Breast epithelium (tissue), 4 donors: ENCODE data around the gene ORC1. TPM values are rescaled to one million over a fixed set of nuclear protein-coding genes. Genes with fewer than 3 reads are reported as not detected.

Source experiments
- DNase-seq, 2 donors: peaks; one replicate each; pipeline ENCODE4 v3.0.0-alpha.2; 2019; ENCODE audit warnings: low spot score in 2 of 2
- H3K27ac ChIP-seq, 2 donors: fragments of 200-600 bp; sonication (generic) in 1 of 2; one replicate each; pipeline ENCODE4 v1.5.1; 2016 to 2019; ENCODE audit warnings: mild to moderate bottlenecking in 1 of 2
- H3K27me3 ChIP-seq, 2 donors: fragments of 200-600 bp; sonication (generic) in 1 of 2; one replicate each; pipeline versions ENCODE4 v1.5.1 to v1.6.0; 2017 to 2019; ENCODE audit warnings: control low read depth in 1 of 2, mild to moderate bottlenecking in 1 of 2
- H3K36me3 ChIP-seq: fragments of 200-600 bp; one replicate; pipeline ENCODE4 v1.5.1; 2019
- H3K4me1 ChIP-seq, 2 donors: fragments of 200-600 bp; sonication (generic); one replicate each; pipeline ENCODE4 v1.5.1; 2016 to 2019; ENCODE audit warnings: control low read depth in 1 of 2
- H3K4me3 ChIP-seq, 3 donors: fragments of 200-600 bp; sonication (generic); 1 replicate in 2 of 3; 2 replicates in 1 of 3; pipeline ENCODE4 v1.5.1; 2016 to 2019; ENCODE audit warnings: mild to moderate bottlenecking in 3 of 3, moderate library complexity in 2 of 3
- H3K9me3 ChIP-seq, 2 donors: fragments of 200-600 bp; sonication (generic) in 1 of 2; one replicate each; pipeline ENCODE4 v1.5.1; 2016 to 2019; ENCODE audit warnings: control low read depth in 1 of 2
- POLR2A ChIP-seq: fragments of 450-650 bp; IDR thresholded peaks from one replicate; pipeline ENCODE4 v1.6.1; 2016; ENCODE audit warnings: antibody characterized with exemption, mild to moderate bottlenecking, moderate library complexity
- POLR2AphosphoS5 ChIP-seq, 3 donors: sonication (generic); formaldehyde crosslinking; IDR thresholded peaks; one replicate each; pipeline ENCODE4 v1.6.1; 2017; ENCODE audit warnings: antibody characterized with exemption in 3 of 3
- intact Hi-C: fragments of 100-400 bp; cut with DNase I; formaldehyde crosslinking; loops from one replicate; pipeline ENCODE4 v1.15.1; 2023; ENCODE audit warnings: low total_unique reads
- total RNA-seq, 3 donors: library from RNA; depleted of rRNA; stranded (reverse); fragments of >200 nt; gene quantifications; one replicate each; pipeline ENCODE4 v1.1.0, GENCODE V29; 2016
- TF ChIP-seq, protein P1 (sequence below), 3 donors: fragments of 450-650 bp; IDR thresholded peaks; one replicate each; pipeline ENCODE4 v1.5.1; 2016 to 2017; ENCODE audit warnings: antibody characterized with exemption in 3 of 3, mild to moderate bottlenecking in 3 of 3, moderate library complexity in 3 of 3

Gene ORC1
- total RNA-seq, 3 donors from 2014 or later, result 0.33 to 0.96 (median 0.73) TPM

DNA sequence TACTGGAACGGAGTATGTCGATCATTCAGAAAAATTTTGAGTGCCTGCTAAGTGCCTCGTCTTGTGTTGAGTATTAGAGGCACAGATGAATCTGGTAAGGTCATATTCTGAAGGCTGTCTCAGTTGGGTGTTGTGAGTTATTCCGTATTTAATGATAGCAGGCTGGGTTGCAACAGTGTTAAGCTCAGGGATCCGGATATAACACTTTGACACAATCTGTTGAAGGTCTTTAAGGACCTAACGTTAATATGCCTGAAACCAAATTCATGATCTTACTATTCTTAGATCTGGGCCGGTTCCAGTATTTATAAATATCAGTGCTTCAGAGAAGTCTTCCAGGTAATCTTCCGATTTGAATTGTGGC lies 734 bp upstream of the ORC1 start:
- Histone ChIP-seq H3K27ac (peak overlapping the region; percentile 97), H3K27me3 (no peaks in the 10 kb centered on the region), H3K4me3 (peak overlapping the region; percentile 76 to 92 (median 90)), H3K36me3 (peaks cover 4% of the 10 kb centered on the region), H3K4me1 (peaks cover 0 to 14% of the 10 kb centered on the region in 2 donors), H3K9me3 (no peaks in the 10 kb centered on the region)
- intact Hi-C loops, result no loop called here
- DNase-seq, result no peak
- no peak for TF ChIP-seq POLR2A
- TF ChIP-seq, protein P1, sequence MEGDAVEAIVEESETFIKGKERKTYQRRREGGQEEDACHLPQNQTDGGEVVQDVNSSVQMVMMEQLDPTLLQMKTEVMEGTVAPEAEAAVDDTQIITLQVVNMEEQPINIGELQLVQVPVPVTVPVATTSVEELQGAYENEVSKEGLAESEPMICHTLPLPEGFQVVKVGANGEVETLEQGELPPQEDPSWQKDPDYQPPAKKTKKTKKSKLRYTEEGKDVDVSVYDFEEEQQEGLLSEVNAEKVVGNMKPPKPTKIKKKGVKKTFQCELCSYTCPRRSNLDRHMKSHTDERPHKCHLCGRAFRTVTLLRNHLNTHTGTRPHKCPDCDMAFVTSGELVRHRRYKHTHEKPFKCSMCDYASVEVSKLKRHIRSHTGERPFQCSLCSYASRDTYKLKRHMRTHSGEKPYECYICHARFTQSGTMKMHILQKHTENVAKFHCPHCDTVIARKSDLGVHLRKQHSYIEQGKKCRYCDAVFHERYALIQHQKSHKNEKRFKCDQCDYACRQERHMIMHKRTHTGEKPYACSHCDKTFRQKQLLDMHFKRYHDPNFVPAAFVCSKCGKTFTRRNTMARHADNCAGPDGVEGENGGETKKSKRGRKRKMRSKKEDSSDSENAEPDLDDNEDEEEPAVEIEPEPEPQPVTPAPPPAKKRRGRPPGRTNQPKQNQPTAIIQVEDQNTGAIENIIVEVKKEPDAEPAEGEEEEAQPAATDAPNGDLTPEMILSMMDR (IDR thresholded peaks at IDR 0.05), result peak in 1 of 3 donors; percentile 8

DNA sequence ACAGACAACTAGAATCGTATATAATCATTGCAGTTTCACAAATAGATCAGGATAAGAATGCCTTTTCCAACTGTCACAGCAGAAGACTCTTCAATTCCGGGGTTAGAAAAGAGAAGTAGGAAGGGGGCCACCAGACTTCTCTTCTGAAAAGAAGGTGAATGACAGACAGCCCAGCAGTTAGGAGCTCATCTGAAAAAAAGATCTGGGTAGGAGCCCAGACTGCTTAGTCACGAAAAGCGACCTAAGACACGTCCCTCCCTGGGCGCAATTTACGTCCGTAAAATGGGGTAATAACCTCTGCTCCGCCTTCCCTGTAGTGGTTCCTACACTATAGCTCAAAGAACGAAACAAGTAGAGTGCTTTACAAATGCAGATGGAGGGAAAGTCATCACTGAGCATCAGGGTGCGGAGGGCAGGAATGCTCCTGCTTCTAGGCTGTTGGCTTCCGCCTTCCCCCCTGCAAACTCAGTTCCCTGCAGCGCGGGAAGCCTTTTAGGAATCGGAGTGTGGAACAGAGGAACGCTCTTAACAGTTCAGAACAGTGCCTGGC lies 582 bp downstream of the ORC1 start:
- H3K36me3 ChIP-seq, result no peaks in the 10 kb centered on the region
- intact Hi-C loops, result no loop called here
- TF ChIP-seq POLR2A (no peak), POLR2AphosphoS5 (IDR thresholded peaks at IDR 0.05) (no peak)
- TF ChIP-seq, protein P1 (IDR thresholded peaks at IDR 0.05), result no peak
- no peaks in the 10 kb centered on the region for H3K9me3 ChIP-seq
- H3K27me3 ChIP-seq, result no peaks in the 10 kb centered on the region
- H3K27ac ChIP-seq, result peak overlapping the region; percentile 97
- H3K4me1 ChIP-seq, result peaks cover 0 to 14% of the 10 kb centered on the region in 2 donors
- peak overlapping the region; percentile 76 to 92 (median 90) for H3K4me3 ChIP-seq
- DNase-seq, result no peak

DNA sequence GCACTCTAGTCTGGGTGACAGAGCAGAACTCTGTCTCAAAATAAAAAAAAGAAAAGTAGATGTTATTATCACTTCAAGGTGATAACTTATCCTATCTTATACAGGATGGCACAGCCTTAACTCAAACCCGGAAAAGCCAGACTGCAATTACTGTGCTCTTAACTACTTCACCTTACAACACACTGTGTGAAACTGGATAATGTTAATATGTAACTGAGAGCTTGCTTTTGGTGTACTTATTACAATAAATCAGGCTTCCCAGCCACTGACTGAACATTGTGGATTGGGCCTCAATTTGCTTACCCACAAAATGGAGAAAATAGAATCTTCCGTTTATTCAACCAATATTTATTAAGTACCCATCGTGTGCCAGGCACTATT lies 1.4 kb downstream of the ORC1 start:
- intact Hi-C loops, result no loop called here
- TF ChIP-seq, protein P1 (IDR thresholded peaks at IDR 0.05), result no peak
- TF ChIP-seq POLR2AphosphoS5 (IDR thresholded peaks at IDR 0.05), result no peak
- TF ChIP-seq POLR2A, result no peak
- Histone ChIP-seq H3K36me3 (no peaks in the 10 kb centered on the region), H3K4me1 (peaks cover 0 to 14% of the 10 kb centered on the region in 2 donors), H3K27ac (no peak overlapping the region), H3K4me3 (no peak overlapping the region), H3K9me3 (no peaks in the 10 kb centered on the region), H3K27me3 (no peaks in the 10 kb centered on the region)
- DNase-seq, result no peak

DNA sequence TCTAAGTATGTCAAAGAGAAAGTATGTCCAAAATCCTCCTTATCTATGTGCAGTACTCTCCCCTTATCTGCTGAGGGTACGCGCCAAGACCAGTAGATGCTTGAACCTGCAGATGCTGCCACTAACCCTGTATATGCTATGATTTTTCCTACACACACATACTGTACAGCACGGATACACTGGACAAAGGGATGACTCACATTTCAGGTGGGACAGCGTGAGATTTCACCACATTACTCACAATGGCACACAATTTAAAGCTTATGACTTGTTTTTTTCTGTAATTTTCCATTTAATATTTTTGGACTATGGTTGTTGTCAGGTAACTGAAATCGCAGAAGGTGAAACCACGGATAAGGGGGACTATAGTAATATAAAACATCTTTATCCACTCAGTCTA lies 4.1 kb downstream of the ORC1 start:
- H3K9me3 ChIP-seq, result no peaks in the 10 kb centered on the region
- intact Hi-C loops, result no loop called here
- H3K4me1 ChIP-seq, result no peaks in the 10 kb centered on the region
- TF ChIP-seq POLR2AphosphoS5 (IDR thresholded peaks at IDR 0.05) (no peak), POLR2A (no peak)
- TF ChIP-seq, protein P1 (IDR thresholded peaks at IDR 0.05), result no peak
- H3K36me3 ChIP-seq, result no peaks in the 10 kb centered on the region
- H3K27me3 ChIP-seq, result no peaks in the 10 kb centered on the region
- H3K4me3 ChIP-seq, result no peak overlapping the region
- no peak overlapping the region for H3K27ac ChIP-seq
- DNase-seq, result no peak

DNA sequence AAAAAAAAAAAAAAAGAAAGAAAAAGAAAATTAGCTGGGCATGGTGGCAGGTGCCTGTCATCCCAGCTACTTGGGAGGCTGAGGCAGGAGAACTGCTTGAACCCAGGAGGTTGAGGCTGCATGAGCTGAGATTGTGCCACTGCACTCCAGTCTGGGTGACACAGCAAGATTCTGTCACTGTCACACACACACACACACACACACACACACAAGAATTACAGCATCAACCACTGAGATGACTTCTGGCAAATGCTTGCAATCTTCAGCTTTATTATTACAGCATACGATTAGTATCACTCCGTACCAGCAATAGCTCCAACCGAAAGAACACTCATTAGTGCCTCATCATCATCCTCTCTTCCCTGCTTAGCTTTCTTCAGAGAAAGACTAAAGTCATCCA lies 4.6 kb downstream of the ORC1 start:
- intact Hi-C loops, result no loop called here
- Histone ChIP-seq H3K27me3 (no peaks in the 10 kb centered on the region), H3K4me3 (no peak overlapping the region), H3K4me1 (no peaks in the 10 kb centered on the region), H3K27ac (no peak overlapping the region), H3K36me3 (no peaks in the 10 kb centered on the region), H3K9me3 (no peaks in the 10 kb centered on the region)
- DNase-seq, result no peak
- TF ChIP-seq POLR2A (no peak), POLR2AphosphoS5 (IDR thresholded peaks at IDR 0.05) (no peak)
- TF ChIP-seq, protein P1 (IDR thresholded peaks at IDR 0.05), result no peak
